PFSK-1 (cell line): ENCODE measurements around the gene NHP2.
A peak's percentile ranks its signal among the peaks of the same experiment; 100 is the strongest.

Experiments
- FOXP2 ChIP-seq: optimal IDR thresholded peaks from 2 replicates; pipeline ENCODE3; 2011; ENCODE audit warnings: borderline replicate concordance, control low read depth, inconsistent platforms; ENCODE audit not compliant: insufficient read depth; ENCODE audit errors: extremely low read length, extremely low read depth
- POLR2AphosphoS5 ChIP-seq: IDR thresholded peaks from 2 replicates; pipeline ENCODE4 v1.6.1; 2012; ENCODE audit warnings: low read depth, mild to moderate bottlenecking, control low read depth, low read length, moderate library complexity
- TAF1 ChIP-seq: IDR thresholded peaks from 2 replicates; pipeline ENCODE4 v1.6.1; 2012; ENCODE audit warnings: low read length, control low read depth, borderline replicate concordance; ENCODE audit not compliant: insufficient read depth
- TF ChIP-seq, protein P1 (sequence below), 2 experiments: IDR thresholded peaks; 2 replicates each; pipeline versions ENCODE4 v1.6.1 to v1.8.0; 2011 to 2012; ENCODE audit warnings: low read depth in 2 of 2, low read length in 2 of 2, control low read depth in 1 of 2, inconsistent platforms in 1 of 2, mild to moderate bottlenecking in 1 of 2, moderate library complexity in 1 of 2; ENCODE audit not compliant: insufficient read depth in 1 of 2

DNA sequence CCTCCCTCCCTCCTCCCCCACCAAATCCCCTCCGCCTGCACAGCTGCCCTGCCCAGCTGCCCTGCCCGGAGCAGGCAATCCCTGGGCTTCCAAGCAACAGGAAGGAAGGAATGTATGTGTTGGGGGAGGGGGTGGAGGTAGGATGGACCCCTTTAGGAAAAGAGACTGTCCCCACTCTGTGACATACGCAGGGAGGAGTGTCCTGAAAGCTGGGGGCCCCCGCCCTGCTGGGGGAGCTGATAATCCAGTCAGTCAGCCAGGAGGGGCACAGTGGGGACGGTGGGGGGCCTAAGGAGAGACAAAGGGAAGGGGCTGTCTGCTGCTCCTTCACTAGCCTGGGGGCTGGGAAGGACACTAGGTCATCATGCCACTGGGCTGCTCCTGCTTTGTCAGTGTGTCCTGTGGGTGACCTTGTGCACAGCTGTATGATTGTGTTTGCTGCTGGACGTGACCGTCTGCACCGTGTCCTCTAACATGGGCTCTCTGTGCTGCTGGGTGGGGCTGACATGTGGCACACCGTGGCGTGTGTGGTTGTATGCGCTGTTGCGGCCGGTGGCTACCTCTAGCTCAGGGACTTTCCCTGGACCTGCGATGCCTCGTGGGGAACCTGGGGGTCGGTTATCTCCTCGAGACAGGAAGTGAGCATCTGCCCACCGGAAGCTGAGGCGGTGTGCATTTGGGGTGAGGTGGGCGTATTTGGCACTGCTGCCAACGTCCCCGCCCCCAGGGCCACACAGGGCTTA is 37.4 kb downstream of the NHP2 start:
- TF ChIP-seq POLR2AphosphoS5 (no peak), FOXP2 (peak; percentile 27), TAF1 (no peak)
- TF ChIP-seq, protein P1, sequence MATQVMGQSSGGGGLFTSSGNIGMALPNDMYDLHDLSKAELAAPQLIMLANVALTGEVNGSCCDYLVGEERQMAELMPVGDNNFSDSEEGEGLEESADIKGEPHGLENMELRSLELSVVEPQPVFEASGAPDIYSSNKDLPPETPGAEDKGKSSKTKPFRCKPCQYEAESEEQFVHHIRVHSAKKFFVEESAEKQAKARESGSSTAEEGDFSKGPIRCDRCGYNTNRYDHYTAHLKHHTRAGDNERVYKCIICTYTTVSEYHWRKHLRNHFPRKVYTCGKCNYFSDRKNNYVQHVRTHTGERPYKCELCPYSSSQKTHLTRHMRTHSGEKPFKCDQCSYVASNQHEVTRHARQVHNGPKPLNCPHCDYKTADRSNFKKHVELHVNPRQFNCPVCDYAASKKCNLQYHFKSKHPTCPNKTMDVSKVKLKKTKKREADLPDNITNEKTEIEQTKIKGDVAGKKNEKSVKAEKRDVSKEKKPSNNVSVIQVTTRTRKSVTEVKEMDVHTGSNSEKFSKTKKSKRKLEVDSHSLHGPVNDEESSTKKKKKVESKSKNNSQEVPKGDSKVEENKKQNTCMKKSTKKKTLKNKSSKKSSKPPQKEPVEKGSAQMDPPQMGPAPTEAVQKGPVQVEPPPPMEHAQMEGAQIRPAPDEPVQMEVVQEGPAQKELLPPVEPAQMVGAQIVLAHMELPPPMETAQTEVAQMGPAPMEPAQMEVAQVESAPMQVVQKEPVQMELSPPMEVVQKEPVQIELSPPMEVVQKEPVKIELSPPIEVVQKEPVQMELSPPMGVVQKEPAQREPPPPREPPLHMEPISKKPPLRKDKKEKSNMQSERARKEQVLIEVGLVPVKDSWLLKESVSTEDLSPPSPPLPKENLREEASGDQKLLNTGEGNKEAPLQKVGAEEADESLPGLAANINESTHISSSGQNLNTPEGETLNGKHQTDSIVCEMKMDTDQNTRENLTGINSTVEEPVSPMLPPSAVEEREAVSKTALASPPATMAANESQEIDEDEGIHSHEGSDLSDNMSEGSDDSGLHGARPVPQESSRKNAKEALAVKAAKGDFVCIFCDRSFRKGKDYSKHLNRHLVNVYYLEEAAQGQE (IDR thresholded peaks at IDR 0.05; ENCODE audit: insufficient read depth in 1 of 2, low read depth in 2 of 2, low read length in 2 of 2), result no peak
